Neuron (in vitro differentiated cells): Measurements from ENCODE around the gene BBS7.

ENCODE experiments used
- H2AFZ ChIP-seq: one replicate; pipeline ENCODE4 v1.6.1; 2013; ENCODE audit warnings: low read depth, mild to moderate bottlenecking, inconsistent platforms, low read length, moderate library complexity
- H3K27me3 ChIP-seq: one replicate; pipeline ENCODE4 v1.6.1; 2013; ENCODE audit warnings: low read length; ENCODE audit not compliant: insufficient read depth
- H3K36me3 ChIP-seq: one replicate; pipeline ENCODE4 v1.6.1; 2013; ENCODE audit warnings: low read length; ENCODE audit not compliant: insufficient read depth
- H3K4me1 ChIP-seq: one replicate; pipeline ENCODE4 v1.6.1; 2013; ENCODE audit warnings: low read length; ENCODE audit not compliant: insufficient read depth
- H3K4me3 ChIP-seq: 2 replicates; pipeline ENCODE4 v1.5.1; 2013; ENCODE audit warnings: mild to moderate bottlenecking, low read length, moderate library complexity
- H3K9me3 ChIP-seq: one replicate; pipeline ENCODE4 v1.6.1; 2013; ENCODE audit warnings: low read length

The BBS7 gene

DNA sequence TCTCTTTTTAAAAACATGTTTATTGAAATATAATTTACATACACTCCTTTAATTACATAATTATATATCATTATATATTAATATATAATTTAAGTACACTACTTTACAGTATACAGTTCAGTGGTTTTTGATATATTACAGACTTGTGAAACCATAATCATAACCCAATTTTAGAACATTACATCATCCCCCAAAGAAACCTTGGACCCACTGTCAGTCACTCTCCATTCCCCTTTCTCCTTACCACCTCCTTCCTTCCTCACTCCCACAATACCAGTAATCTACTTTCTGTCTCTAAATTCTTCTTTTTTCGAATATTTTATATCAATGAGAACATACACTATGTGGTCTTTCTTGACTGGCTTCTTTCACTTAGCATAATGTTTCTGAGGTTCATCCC lies 87.1 kb downstream of the BBS7 start:
- H3K4me3 ChIP-seq: no peak overlapping the region
- peaks cover 5% of the 10 kb centered on the region for H3K4me1 ChIP-seq
- no peaks in the 10 kb centered on the region for H3K9me3 ChIP-seq
- no peaks in the 10 kb centered on the region for H3K27me3 ChIP-seq
- H2AFZ ChIP-seq: no peak overlapping the region
- H3K36me3 ChIP-seq: no peaks in the 10 kb centered on the region

DNA sequence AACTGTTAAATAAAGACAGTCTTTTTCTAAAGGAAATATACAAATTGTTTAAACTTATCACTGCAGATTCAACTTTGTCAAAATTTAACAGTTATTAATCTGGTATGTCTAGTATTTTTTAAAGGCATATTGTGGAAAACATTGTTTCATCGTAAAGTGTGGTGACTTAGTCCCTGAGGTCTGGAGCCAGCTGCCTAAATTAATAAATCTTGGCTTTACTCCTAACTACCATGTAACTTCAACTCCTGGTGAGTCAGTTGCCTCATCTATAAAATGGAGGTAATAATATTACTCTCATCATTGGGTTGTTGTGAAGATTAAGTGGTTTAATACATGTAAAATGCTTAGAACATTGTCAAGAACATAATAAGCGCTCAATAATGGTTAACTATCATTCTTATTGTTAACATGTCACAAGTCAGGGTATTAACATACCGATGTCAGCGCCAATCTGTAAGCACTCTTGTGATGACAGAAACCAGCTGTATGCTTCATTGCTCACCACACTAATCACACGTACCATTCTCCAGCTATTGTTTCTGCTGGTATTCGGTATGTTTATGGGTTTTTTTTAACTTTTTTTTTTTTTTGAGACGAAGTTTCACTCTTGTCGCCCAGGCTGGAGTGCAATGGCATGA lies 91.2 kb downstream of the BBS7 start:
- H3K36me3 ChIP-seq: no peaks in the 10 kb centered on the region

DNA sequence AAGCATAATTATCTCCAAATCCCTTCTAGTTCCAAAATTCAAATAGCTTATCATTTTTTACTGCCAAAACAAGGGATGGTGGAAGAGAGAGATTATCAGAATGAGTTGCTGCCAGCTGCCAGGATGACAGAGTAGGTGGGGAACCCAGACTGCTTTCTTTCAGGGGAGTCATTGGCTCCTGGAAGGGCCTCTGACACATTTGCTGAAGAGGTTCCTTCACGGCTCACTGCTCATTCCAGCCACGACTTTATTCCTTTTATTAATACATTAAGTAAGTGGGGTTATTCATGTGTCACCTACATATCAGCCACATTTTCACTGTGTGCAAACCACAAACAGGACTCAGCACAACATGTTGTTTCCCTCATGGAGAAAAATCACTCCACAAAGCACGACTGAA lies 92.6 kb downstream of the BBS7 start:
- Histone ChIP-seq H2AFZ (no peak overlapping the region), H3K4me1 (no peaks in the 10 kb centered on the region), H3K36me3 (no peaks in the 10 kb centered on the region), H3K4me3 (no peak overlapping the region), H3K9me3 (no peaks in the 10 kb centered on the region), H3K27me3 (no peaks in the 10 kb centered on the region)

More for the DNA sequence above, 91.2 kb downstream of the BBS7 start:
- Histone ChIP-seq H3K4me1 (no peaks in the 10 kb centered on the region), H2AFZ (no peak overlapping the region), H3K27me3 (no peaks in the 10 kb centered on the region), H3K9me3 (no peaks in the 10 kb centered on the region), H3K4me3 (no peak overlapping the region)

DNA sequence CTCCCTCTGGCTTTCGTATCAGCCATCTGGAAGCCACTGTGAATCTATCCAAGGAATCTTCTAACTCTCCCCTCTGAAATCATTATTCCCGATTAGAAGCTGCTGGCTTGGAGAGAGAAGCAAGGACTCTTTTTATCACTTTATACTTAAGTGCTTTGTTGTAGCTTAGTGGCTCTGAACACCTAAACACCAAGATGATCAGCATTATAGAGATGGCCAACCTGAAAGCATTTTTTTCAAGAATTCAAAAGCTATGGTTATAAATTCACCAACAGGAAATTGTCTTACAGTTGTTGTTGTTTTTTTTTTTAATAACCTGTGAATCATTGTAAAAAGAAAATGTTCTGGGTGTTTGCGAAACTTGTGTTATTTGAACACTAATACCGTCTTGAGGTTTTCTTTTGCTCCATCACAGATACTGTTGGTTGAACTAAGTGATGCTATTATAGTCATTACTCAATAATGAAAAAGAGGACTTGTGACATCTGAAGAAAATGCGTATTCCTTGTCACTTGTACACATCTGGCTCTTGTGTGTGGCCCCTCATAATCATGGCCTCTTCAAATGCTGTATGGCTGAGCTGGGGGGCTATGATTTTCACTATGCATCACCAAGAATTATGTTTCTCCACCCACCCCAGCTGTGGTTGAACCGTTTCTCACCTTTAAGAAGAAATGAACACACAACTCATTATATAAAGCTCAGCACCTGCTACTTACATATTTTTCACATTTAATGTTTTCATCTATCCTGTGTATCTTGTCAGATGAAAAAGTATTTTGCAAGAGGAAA lies 93.5 kb downstream of the BBS7 start:
- no peaks in the 10 kb centered on the region for H3K36me3 ChIP-seq
- no peaks in the 10 kb centered on the region for H3K9me3 ChIP-seq
- H3K27me3 ChIP-seq: no peaks in the 10 kb centered on the region
- no peak overlapping the region for H3K4me3 ChIP-seq
- H2AFZ ChIP-seq: no peak overlapping the region
- no peaks in the 10 kb centered on the region for H3K4me1 ChIP-seq
